PFSK-1 (cell line): Measurements from ENCODE around the gene CEP112.

Experiments used
- FOXP2 ChIP-seq: optimal IDR thresholded peaks from 2 replicates; pipeline ENCODE3; 2011; ENCODE audit warnings: borderline replicate concordance, control low read depth, inconsistent platforms; ENCODE audit not compliant: insufficient read depth; ENCODE audit errors: extremely low read length, extremely low read depth
- POLR2AphosphoS5 ChIP-seq: IDR thresholded peaks from 2 replicates; pipeline ENCODE4 v1.6.1; 2012; ENCODE audit warnings: low read depth, mild to moderate bottlenecking, control low read depth, low read length, moderate library complexity
- SIN3A ChIP-seq: IDR thresholded peaks from 2 replicates; pipeline ENCODE4 v1.6.1; 2012; ENCODE audit warnings: mild to moderate bottlenecking, low read length, moderate library complexity, borderline replicate concordance; ENCODE audit not compliant: insufficient read depth
- TAF1 ChIP-seq: IDR thresholded peaks from 2 replicates; pipeline ENCODE4 v1.6.1; 2012; ENCODE audit warnings: low read length, control low read depth, borderline replicate concordance; ENCODE audit not compliant: insufficient read depth
- TF ChIP-seq, protein P1 (sequence below), 2 experiments: IDR thresholded peaks; 2 replicates each; pipeline versions ENCODE4 v1.6.1 to v1.8.0; 2011 to 2012; ENCODE audit warnings: low read depth in 2 of 2, low read length in 2 of 2, control low read depth in 1 of 2, inconsistent platforms in 1 of 2, mild to moderate bottlenecking in 1 of 2, moderate library complexity in 1 of 2; ENCODE audit not compliant: insufficient read depth in 1 of 2

CEP112 gene

DNA sequence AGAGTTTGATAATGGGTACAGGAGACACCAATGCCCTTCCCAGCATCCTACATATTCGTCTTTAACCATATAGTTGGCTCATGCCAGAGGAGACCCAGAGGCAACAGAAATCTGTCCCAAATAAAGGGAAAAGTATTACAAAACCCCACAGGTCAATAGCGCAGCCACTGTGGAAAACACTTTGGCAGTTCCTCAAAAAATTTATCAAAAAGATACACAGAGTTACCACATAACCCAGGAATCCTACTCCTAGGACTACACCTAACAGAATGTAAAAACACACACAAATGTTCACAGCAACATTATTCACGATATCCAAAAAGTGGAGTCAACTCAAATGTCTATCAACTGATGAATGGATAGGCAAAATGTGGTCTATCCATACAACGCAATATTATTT, 135.8 kb downstream of the CEP112 start:
- TF ChIP-seq, protein P1, sequence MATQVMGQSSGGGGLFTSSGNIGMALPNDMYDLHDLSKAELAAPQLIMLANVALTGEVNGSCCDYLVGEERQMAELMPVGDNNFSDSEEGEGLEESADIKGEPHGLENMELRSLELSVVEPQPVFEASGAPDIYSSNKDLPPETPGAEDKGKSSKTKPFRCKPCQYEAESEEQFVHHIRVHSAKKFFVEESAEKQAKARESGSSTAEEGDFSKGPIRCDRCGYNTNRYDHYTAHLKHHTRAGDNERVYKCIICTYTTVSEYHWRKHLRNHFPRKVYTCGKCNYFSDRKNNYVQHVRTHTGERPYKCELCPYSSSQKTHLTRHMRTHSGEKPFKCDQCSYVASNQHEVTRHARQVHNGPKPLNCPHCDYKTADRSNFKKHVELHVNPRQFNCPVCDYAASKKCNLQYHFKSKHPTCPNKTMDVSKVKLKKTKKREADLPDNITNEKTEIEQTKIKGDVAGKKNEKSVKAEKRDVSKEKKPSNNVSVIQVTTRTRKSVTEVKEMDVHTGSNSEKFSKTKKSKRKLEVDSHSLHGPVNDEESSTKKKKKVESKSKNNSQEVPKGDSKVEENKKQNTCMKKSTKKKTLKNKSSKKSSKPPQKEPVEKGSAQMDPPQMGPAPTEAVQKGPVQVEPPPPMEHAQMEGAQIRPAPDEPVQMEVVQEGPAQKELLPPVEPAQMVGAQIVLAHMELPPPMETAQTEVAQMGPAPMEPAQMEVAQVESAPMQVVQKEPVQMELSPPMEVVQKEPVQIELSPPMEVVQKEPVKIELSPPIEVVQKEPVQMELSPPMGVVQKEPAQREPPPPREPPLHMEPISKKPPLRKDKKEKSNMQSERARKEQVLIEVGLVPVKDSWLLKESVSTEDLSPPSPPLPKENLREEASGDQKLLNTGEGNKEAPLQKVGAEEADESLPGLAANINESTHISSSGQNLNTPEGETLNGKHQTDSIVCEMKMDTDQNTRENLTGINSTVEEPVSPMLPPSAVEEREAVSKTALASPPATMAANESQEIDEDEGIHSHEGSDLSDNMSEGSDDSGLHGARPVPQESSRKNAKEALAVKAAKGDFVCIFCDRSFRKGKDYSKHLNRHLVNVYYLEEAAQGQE (IDR thresholded peaks at IDR 0.05; ENCODE audit: insufficient read depth in 1 of 2, low read depth in 2 of 2, low read length in 2 of 2) = no peak
- TF ChIP-seq POLR2AphosphoS5 = no peak
- no peak for TF ChIP-seq TAF1
- TF ChIP-seq SIN3A = no peak
- no peak for TF ChIP-seq FOXP2

DNA sequence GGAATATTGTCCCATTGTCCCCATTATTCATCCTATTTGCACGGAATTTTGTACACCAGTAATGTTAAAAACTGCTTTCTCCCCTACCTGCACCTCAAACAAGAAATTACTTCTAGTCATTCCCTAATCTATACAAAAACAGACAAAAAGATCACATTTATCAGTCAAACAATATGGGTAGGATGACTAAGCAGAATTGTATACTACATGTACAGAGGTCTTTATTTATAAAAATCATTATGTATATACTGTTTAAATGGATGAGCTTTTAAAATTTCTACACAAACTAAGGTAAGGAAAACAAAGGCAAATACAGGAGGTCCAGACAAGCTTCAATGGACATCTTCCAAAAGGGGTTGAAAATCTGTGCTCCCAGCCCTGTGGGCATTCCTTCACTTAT, 137.7 kb downstream of the CEP112 start:
- TF ChIP-seq FOXP2 (no peak), POLR2AphosphoS5 (no peak), TAF1 (no peak), SIN3A (no peak)
- TF ChIP-seq, protein P1 (IDR thresholded peaks at IDR 0.05; ENCODE audit: insufficient read depth in 1 of 2, low read depth in 2 of 2, low read length in 2 of 2) = no peak

DNA sequence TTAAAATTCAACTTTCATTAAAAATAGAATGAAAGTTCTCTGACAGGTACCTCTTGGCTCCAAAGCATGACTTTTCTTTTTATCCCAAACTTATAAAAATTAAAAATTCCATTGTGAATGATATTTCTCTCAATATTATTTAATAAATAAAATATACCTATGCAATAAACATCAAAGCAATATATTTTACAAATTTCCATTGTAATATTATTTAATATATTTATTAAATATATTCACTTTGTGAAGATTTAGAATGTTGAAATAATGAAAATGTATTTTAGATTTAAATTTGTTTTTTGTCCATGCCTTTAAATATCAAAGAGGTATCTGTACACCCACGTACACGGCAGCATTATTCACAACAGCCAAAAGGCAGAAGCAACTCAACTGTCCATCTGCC, 147.8 kb downstream of the CEP112 start:
- TF ChIP-seq SIN3A = no peak
- TF ChIP-seq FOXP2 = no peak
- TF ChIP-seq, protein P1 (IDR thresholded peaks at IDR 0.05; ENCODE audit: insufficient read depth in 1 of 2, low read depth in 2 of 2, low read length in 2 of 2) = no peak
- TF ChIP-seq TAF1 = no peak
- TF ChIP-seq POLR2AphosphoS5 = no peak

DNA sequence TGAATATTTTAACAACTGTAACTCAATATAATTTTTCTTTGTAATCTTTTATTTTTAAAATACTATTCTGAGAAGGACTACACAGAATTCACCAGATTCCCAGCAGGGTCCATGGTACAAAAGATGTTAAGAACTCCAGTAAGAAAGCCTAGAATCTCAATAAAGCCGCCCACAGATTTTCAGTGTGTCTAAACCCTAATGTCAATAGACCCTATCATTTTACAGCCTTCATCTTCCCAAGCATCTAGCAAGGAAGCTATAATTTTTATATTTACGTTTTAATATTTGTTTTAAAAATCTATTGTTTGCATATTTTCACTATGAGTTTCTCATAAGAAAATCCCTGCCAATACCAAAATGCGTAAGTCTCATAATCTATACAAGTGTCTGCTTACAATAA, 148.5 kb downstream of the CEP112 start:
- no peak for TF ChIP-seq SIN3A
- no peak for TF ChIP-seq POLR2AphosphoS5
- TF ChIP-seq, protein P1 (IDR thresholded peaks at IDR 0.05; ENCODE audit: insufficient read depth in 1 of 2, low read depth in 2 of 2, low read length in 2 of 2) = no peak
- no peak for TF ChIP-seq FOXP2
- TF ChIP-seq TAF1 = no peak

DNA sequence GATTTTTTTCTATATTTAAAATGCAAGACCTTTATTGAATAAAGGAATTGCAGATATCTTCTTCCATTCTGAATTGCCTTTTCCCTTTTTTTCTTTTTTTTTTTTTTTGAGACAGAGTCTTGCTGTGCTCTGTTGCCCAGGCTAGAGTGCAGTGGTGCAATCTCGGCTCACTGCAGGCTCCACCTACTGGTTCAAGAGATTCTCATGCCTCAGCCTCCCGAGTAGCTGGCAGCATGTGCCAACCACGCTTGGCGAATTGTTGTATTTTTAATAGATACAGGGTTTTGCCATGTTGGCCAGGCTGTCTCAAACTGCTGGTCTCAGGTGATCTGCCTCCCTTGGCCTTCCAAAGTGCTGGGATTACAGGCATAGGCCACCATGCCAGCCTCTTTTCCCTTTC, 151.5 kb downstream of the CEP112 start:
- TF ChIP-seq FOXP2 = no peak
- no peak for TF ChIP-seq TAF1
- TF ChIP-seq, protein P1 (IDR thresholded peaks at IDR 0.05; ENCODE audit: insufficient read depth in 1 of 2, low read depth in 2 of 2, low read length in 2 of 2) = no peak
- TF ChIP-seq POLR2AphosphoS5 = no peak
- no peak for TF ChIP-seq SIN3A
